LoVo (cell line): Measurements from ENCODE around the gene GBGT1.
A peak's percentile ranks its signal among the peaks of the same experiment; 100 is the strongest.

Experiments used
- DNase-seq: peaks from one replicate; pipeline ENCODE4 v3.0.0-alpha.2; 2016; ENCODE audit warnings: low spot score

Gene GBGT1

GRCh38 chr9:133143639-133144141 lies 20.0 kb downstream of the GBGT1 start:
- DNase-seq: no peak

- DNase-seq: no peak
These were observed 20.8 kb downstream of the GBGT1 start for GRCh38 chr9:133142684-133143622.

- no peak for DNase-seq
These were observed 21.7 kb downstream of the GBGT1 start for GRCh38 chr9:133141833-133142595.

GRCh38 chr9:133140606-133141005 lies 23.1 kb downstream of the GBGT1 start:
- DNase-seq: no peak

- no peak for DNase-seq
These were observed 23.6 kb downstream of the GBGT1 start for GRCh38 chr9:133140174-133140505.

- DNase-seq: no peak
These were observed 24.2 kb downstream of the GBGT1 start for GRCh38 chr9:133139246-133140173.

GRCh38 chr9:133137451-133138231 lies 26.1 kb downstream of the GBGT1 start:
- DNase-seq: no peak

GRCh38 chr9:133135146-133135745 lies 28.5 kb downstream of the GBGT1 start:
- peak; percentile 97 for DNase-seq

GRCh38 chr9:133134388-133135145 lies 29.1 kb downstream of the GBGT1 start:
- no peak for DNase-seq

GRCh38 chr9:133133681-133134387 lies 29.9 kb downstream of the GBGT1 start:
- DNase-seq: peak; percentile 95

GRCh38 chr9:133132174-133132573 lies 31.5 kb downstream of the GBGT1 start:
- DNase-seq: no peak

- DNase-seq: no peak
These were observed 32.2 kb downstream of the GBGT1 start for GRCh38 chr9:133131506-133131905.

GRCh38 chr9:133130685-133131244 lies 32.9 kb downstream of the GBGT1 start:
- DNase-seq: no peak

- DNase-seq: no peak
These were observed 34.5 kb downstream of the GBGT1 start for GRCh38 chr9:133129001-133129795.

GRCh38 chr9:133128152-133128551 lies 35.6 kb downstream of the GBGT1 start:
- DNase-seq: no peak

- no peak for DNase-seq
These were observed 36.3 kb downstream of the GBGT1 start for GRCh38 chr9:133127340-133127981.

GRCh38 chr9:133126697-133127339 lies 36.9 kb downstream of the GBGT1 start:
- DNase-seq: no peak
